Stimulated activated naive CD8-positive, alpha-beta T cell treated with anti-CD3 and anti-CD28 coated beads, Interleukin-15, Interleukin-2, amounts not matched to agents 100 ng/mL and 50 ng/mL, for 24 hours (primary cell): ENCODE measurements around the gene ENG.

Experiments
- H3K27ac Mint-ChIP-seq: one replicate; pipeline ENCODE4 v1.8.0; 2021; ENCODE audit warnings: mild to moderate bottlenecking, mixed read lengths
- H3K27me3 Mint-ChIP-seq: one replicate; pipeline ENCODE4 v1.8.0; 2021; ENCODE audit warnings: mixed read lengths
- H3K36me3 Mint-ChIP-seq: one replicate; pipeline ENCODE4 v1.8.0; 2021; ENCODE audit warnings: low read depth, mixed read lengths
- H3K4me1 Mint-ChIP-seq: one replicate; pipeline ENCODE4 v1.8.0; 2021; ENCODE audit warnings: low read depth, mixed read lengths
- H3K4me3 Mint-ChIP-seq: one replicate; pipeline ENCODE4 v1.8.0; 2021; ENCODE audit warnings: mild to moderate bottlenecking, mixed read lengths
- H3K9me3 Mint-ChIP-seq: one replicate; pipeline ENCODE4 v1.8.0; 2021; ENCODE audit warnings: mixed read lengths

The ENG gene

DNA sequence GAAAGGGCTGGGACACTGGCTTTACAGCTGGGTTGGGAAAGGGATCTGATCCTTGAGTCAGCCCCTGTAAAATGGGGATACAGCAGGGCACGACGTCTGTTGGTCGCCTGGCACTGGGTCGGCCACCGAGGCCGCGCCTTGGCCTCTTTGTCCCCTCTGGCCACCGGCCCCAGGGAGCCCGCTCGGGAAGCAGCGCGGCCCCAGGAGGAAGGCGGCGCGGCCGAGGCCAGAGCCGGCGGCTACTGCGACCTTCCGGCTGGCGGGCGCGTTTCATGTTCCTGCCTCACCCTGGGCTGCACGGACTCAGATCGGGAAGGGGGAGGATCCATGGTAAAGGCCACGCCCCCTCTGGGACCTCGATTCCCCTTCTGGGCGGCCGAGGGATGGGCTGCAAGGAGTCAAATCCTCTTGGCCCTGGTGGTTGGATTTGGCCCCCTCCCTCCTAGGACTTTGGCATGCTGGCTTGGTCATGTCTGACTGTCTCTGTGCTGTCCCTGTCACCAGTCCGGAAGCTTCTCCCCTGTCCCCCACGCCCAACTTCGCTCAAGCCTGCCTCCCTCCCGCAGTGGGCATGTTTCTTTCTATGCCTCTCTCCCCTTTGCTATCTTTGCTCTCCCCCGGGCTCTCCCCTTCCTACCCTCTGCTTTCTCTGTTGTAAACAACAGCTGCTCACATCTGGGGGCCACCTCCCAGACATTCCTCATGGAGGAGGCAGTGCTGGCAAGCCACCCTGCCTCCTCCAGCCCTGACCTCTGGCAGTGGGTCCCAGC, 26.0 kb downstream of the ENG start:
- H3K27me3 Mint-ChIP-seq = no peaks in the 10 kb centered on the region
- no peaks in the 10 kb centered on the region for H3K36me3 Mint-ChIP-seq
- no peaks in the 10 kb centered on the region for H3K9me3 Mint-ChIP-seq
- no peak overlapping the region for H3K4me3 Mint-ChIP-seq
- peaks cover 11% of the 10 kb centered on the region for H3K4me1 Mint-ChIP-seq
- H3K27ac Mint-ChIP-seq = no peak overlapping the region

DNA sequence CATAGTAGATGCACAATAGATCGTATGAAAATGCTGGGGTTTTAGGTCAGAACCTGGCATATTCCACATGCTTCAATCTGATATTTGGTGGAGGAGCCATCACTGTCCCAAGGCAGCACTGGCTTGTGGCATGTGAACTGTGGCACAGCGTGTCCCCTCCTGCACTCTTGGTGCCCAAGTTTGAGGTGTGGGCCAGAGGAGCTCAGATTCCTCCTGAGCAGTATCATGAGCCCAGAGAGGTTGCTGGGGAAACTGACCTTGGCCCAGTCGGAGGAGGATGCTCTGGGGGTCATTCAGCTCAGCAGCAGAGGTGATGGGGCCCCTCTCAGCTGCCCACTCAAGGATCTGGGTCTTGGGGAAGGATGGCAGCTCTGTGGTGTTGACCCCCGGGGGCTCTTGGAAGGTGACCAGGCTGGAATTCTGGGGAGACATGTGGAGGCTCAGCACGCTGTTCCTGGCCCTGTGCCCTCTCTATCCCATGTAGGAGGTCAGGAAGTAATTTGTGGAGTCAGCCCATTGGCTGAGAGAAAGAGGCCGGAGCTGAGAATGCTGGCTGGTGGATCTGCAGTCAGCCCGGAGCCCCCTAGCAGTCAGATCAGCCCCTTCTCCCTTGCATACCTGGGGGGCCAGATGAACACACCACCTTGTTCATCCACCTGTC, 28.1 kb downstream of the ENG start:
- H3K36me3 Mint-ChIP-seq = peaks cover 4% of the 10 kb centered on the region
- H3K27me3 Mint-ChIP-seq = no peaks in the 10 kb centered on the region
- no peaks in the 10 kb centered on the region for H3K4me1 Mint-ChIP-seq
- H3K4me3 Mint-ChIP-seq = no peak overlapping the region
- H3K9me3 Mint-ChIP-seq = no peaks in the 10 kb centered on the region
- H3K27ac Mint-ChIP-seq = no peak overlapping the region

- H3K36me3 Mint-ChIP-seq = peaks cover 4% of the 10 kb centered on the region
- no peaks in the 10 kb centered on the region for H3K9me3 Mint-ChIP-seq
- no peak overlapping the region for H3K4me3 Mint-ChIP-seq
- no peaks in the 10 kb centered on the region for H3K27me3 Mint-ChIP-seq
- H3K27ac Mint-ChIP-seq = no peak overlapping the region
- H3K4me1 Mint-ChIP-seq = no peaks in the 10 kb centered on the region
Observed at GRCh38 chr9:127825319-127826051, 29.0 kb downstream of the ENG start.

DNA sequence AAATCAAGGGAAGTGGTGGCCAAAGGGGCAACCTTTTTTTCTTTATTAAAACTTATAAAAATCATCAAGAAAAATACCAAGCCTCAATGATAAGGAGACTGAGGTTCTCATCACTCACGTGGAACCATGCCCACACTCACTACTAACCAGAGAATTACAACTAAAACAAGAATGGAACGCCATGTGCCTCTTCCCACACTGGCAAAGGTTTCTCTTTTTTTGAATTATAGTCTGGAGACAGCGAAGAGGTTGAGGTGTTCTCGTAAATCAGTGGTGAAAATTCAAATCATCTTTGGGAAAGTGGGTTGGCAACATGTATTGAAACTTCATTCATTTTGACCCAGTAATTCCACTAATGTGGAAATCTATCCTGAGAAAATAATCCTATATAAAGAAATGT, 32.4 kb downstream of the ENG start:
- H3K27ac Mint-ChIP-seq = no peak overlapping the region
- no peaks in the 10 kb centered on the region for H3K9me3 Mint-ChIP-seq
- H3K36me3 Mint-ChIP-seq = peaks cover 17% of the 10 kb centered on the region
- H3K4me3 Mint-ChIP-seq = no peak overlapping the region
- no peaks in the 10 kb centered on the region for H3K27me3 Mint-ChIP-seq
- no peaks in the 10 kb centered on the region for H3K4me1 Mint-ChIP-seq

DNA sequence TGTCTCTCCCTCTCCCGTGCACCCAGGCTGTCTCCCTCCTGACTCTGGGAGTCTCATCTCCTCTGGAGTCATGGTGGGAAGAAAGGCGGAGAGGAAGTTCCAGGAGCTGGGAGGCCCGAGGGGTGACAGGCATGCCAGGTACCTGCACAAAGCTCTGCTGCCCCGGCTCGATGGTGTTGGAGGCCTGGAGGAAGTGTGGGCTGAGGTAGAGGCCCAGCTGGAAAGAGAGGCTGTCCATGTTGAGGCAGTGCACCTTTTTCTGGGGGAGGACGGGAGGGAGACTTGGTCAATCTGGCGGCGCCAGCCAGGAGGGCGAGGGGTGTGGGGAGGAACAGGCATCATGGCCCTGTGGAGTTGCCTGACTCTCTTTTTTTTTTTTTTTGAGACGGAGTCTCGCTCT, 35.9 kb downstream of the ENG start:
- Mint-ChIP-seq H3K36me3 (peaks cover 17% of the 10 kb centered on the region), H3K27me3 (no peaks in the 10 kb centered on the region), H3K4me3 (no peak overlapping the region), H3K27ac (no peak overlapping the region), H3K9me3 (no peaks in the 10 kb centered on the region), H3K4me1 (no peaks in the 10 kb centered on the region)

DNA sequence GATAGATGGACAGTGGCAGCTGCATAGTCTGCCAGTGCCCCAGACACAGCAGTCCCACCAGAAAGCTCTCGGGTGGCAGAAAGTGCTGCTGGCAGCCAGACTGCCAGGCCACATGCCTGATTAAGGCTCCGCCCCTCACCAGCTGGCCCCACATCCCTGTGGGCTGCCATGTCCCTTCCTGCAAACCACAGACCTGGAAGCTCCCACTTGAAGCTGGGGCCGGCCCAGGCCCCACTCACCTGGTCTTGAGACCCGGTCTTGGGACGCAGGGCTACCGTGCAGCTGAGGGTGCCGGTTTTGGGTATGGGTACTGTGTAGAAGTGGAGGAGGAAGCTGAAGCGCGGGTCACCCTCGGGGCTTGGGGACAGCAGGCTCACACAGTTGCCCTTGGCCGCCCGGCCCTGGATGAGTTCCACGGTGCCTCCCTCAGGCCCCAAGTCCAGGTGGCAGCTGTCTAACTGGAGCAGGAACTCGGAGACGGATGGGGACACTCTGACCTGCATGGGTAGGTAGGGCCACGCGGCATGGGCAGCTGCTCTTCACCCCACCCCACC, 36.5 kb downstream of the ENG start:
- H3K4me1 Mint-ChIP-seq = no peaks in the 10 kb centered on the region
- peaks cover 23% of the 10 kb centered on the region for H3K36me3 Mint-ChIP-seq
- H3K27ac Mint-ChIP-seq = no peak overlapping the region
- H3K27me3 Mint-ChIP-seq = no peaks in the 10 kb centered on the region
- no peak overlapping the region for H3K4me3 Mint-ChIP-seq
- H3K9me3 Mint-ChIP-seq = no peaks in the 10 kb centered on the region

DNA sequence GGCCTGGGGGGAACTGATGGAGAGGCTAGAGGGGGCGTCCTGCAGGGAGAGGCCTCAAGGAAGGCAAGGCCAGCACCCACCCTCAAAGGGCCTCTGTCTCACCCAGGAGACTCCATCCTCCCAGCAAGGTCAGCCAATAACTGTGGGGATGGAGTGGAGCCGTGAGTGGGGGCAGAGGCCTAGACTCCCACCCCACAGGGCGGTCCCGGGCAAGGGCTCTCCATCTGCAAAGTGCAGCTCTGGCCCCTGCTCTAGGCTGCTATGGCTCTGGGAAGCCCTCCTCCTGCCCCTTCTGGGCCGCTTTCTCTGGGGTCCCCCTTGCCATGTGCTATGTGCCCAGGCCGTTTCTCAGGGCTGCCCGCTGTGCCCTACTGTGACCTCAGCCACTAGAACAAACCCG, 37.7 kb downstream of the ENG start:
- no peaks in the 10 kb centered on the region for H3K4me1 Mint-ChIP-seq
- H3K9me3 Mint-ChIP-seq = no peaks in the 10 kb centered on the region
- H3K36me3 Mint-ChIP-seq = peaks cover 25% of the 10 kb centered on the region
- H3K27me3 Mint-ChIP-seq = no peaks in the 10 kb centered on the region
- H3K4me3 Mint-ChIP-seq = no peak overlapping the region
- H3K27ac Mint-ChIP-seq = no peak overlapping the region

GRCh38 chr9:127816362-127816725, 38.1 kb downstream of the ENG start:
- H3K9me3 Mint-ChIP-seq = no peaks in the 10 kb centered on the region
- no peaks in the 10 kb centered on the region for H3K4me1 Mint-ChIP-seq
- H3K27ac Mint-ChIP-seq = no peak overlapping the region
- H3K27me3 Mint-ChIP-seq = no peaks in the 10 kb centered on the region
- no peak overlapping the region for H3K4me3 Mint-ChIP-seq
- H3K36me3 Mint-ChIP-seq = peaks cover 25% of the 10 kb centered on the region

DNA sequence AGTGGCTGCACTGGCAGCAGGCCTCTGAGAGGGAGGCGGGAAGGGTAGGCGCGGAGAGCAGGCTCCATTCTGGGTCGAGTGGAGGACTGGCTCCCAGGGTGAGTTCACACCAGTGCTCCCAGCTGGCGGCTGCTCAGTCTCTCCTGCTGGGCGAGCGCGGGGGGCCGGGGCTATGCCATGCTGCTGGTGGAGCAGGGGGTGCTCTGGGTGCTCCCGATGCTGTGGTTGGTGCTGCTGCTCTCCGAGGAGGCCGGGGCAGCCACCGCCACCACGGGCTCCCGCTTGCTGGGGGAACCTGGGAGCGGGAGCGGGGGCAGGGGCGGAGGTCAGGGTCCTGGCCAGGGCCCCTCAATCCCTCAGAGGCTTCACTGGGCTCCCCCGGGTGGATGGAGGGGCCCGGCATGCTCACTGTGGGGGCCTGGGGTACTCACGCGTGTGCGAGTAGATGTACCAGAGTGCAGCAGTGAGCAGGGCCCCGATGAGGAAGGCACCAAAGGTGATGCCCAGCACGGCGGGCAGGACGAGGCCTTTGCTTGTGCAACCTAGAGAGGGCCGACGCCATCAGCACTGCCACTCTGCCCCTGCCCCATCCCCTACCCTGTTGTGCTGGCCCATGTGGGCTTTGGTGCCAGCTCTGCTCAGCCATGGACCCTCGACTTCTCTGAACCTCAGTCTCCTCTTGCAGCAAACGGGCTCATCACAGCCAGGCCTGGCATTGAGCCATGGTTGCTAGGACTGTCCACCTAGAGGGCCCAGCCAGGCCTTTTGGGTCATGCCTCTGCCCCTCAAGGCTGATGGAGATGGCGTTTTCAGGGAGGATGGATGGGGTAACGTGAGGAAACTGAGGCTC, 38.7 kb downstream of the ENG start:
- no peak overlapping the region for H3K27ac Mint-ChIP-seq
- peaks cover 25% of the 10 kb centered on the region for H3K36me3 Mint-ChIP-seq
- no peaks in the 10 kb centered on the region for H3K9me3 Mint-ChIP-seq
- H3K4me1 Mint-ChIP-seq = no peaks in the 10 kb centered on the region
- no peak overlapping the region for H3K4me3 Mint-ChIP-seq
- no peaks in the 10 kb centered on the region for H3K27me3 Mint-ChIP-seq

DNA sequence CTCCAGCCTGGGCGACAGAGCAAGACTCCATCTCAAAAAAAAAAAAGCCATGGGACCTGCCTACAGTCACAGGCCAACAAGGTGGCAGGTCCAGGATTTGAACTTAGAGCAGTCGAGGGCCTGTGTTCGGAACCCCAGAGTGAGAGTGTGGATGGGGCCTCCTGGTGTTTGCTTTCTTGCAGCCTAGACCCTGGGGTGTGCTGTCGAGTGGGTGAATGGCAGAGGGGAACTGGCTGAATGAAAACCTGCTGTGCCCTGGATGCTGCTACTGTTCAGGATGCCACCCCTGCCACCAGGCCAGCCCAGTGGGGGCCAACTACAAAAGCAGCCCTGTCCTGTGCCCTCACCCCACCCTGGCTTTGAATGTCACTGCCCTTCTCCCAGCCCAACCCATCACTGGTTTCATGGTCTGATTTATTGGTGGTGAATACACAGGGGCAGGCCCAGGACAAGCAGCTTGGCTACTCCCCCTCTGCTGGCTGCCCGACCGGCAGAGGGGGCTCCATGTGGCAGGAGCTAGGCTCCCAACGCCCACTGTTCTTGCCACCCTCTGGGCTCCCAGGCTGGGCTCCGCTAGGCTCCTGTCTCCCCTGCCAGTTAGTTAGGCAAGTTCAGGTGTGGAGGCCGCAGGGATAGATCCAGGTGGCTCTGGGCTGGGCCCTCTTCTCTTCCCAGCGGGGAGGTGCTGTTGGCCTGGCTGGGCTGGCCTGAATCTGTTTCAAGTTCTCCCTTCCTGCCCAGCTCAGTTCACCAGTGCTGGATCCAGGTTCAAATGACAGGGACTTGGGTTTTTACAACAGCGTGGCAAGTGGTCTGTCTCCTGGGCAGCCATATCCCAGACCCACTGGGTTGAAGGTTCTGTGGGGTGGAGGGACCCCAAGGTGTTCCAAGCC, 39.6 kb downstream of the ENG start:
- Mint-ChIP-seq H3K27me3 (no peaks in the 10 kb centered on the region), H3K36me3 (peaks cover 29% of the 10 kb centered on the region), H3K9me3 (no peaks in the 10 kb centered on the region), H3K4me3 (no peak overlapping the region), H3K27ac (no peak overlapping the region), H3K4me1 (no peaks in the 10 kb centered on the region)

DNA sequence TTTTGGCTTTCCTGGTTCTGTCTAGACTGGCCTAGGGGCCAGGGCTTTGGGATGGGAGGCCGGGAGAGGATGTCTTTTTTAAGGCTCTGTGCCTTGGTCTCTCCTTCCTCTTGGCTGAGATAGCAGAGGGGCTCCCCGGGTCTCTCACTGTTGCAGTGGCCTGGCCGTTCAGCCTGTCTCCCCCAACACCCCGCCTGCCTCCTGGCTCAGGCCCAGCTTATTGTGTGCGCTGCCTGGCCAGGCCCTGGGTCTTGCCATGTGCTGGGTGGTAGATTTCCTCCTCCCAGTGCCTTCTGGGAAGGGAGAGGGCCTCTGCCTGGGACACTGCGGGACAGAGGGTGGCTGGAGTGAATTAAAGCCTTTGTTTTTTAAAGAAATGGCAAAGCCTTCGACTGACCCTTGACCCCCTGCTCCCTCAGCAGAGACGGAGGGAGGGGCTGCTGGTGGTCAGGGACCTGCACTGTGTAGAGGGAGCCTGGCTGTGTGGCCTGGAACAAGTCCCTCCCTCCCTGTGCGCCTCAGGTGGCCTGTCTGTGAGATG, 40.7 kb downstream of the ENG start:
- H3K4me1 Mint-ChIP-seq = no peaks in the 10 kb centered on the region

DNA sequence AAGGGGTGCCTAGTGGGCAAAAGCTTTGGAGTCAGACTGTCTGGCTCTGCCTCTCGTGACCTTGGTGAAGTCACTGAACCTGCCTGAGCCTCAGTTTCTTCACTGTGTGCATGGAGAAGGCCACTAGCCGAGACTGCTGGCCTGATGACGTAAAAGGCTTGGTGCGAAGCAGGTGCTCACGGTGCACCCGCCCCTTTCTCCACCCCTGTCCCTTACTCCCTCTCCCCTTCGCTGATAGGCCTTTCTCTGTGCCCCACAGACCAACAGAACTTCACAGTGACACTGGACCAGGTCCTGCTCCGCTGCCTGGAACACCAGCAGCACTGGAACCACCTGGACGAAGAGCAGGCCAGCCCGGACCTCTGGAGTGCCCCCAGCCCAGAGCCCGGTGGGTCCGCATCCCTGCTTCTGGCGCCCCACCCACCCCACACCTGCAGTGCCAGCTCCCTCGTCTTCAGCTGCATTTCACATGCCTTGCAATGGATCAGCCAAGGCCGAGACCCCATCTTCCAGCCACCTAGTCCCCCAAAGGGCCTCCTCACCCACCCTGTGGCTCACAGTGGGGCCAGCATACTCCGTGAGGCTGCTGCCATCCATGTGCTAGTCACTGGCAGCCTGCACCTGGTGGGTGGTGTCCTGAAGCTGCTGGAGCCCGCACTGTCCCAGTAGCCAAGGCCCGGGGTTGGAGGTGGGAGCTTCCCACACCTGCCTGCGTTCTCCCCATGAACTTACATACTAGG, 41.4 kb downstream of the ENG start:
- Mint-ChIP-seq H3K9me3 (no peaks in the 10 kb centered on the region), H3K4me1 (no peaks in the 10 kb centered on the region), H3K27me3 (no peaks in the 10 kb centered on the region), H3K36me3 (peaks cover 29% of the 10 kb centered on the region), H3K27ac (no peak overlapping the region), H3K4me3 (no peak overlapping the region)

More for the DNA sequence above, 40.7 kb downstream of the ENG start:
- Mint-ChIP-seq H3K27me3 (no peaks in the 10 kb centered on the region), H3K9me3 (no peaks in the 10 kb centered on the region), H3K36me3 (peaks cover 33% of the 10 kb centered on the region), H3K27ac (no peak overlapping the region), H3K4me3 (no peak overlapping the region)

GRCh38 chr9:127812011-127812410, 42.4 kb downstream of the ENG start:
- no peak overlapping the region for H3K4me3 Mint-ChIP-seq
- no peaks in the 10 kb centered on the region for H3K27me3 Mint-ChIP-seq
- peaks cover 26% of the 10 kb centered on the region for H3K36me3 Mint-ChIP-seq
- H3K9me3 Mint-ChIP-seq = no peaks in the 10 kb centered on the region
- no peak overlapping the region for H3K27ac Mint-ChIP-seq
- H3K4me1 Mint-ChIP-seq = no peaks in the 10 kb centered on the region
